K562 (cell line): Measurements from ENCODE around the gene IGF1R. TPM values are rescaled to one million over a fixed set of nuclear protein-coding genes. Genes with fewer than 3 reads are reported as not detected.

Experiments
- ATAC-seq: fragments of 200-7000 bp; cut with Tn5 transposase; 3 replicates; pipeline ENCODE4 v1.9.1; 2020; ENCODE audit warnings: moderate library complexity
- BruUV-seq: library from RNA; stranded (reverse); fragments of 400-500 nt; replicated peaks from 2 replicates; lab custom pipeline; 2021; lab: Mats Ljungman, UMichigan
- CTCF ChIA-PET: fragments of 300-600 bp; formaldehyde crosslinking; extraction: SDS; loops from one replicate; lab custom pipeline; 2021; ENCODE audit warnings: low intra/inter-chr PET ratio; lab: Yijun Ruan, JAX
- POLR2A ChIA-PET: fragments of 300-600, 350-650 bp; sonication (Branson Sonifier 250); formaldehyde crosslinking; extraction: SDS; loops from one replicate; lab custom pipeline; 2021; ENCODE audit warnings: antibody characterized with exemption, inconsistent platforms; lab: Yijun Ruan, JAX
- DNase-seq, 4 experiments: peaks; one replicate each; pipeline versions ENCODE4 v3.0.0 to v3.0.0-alpha.2; 2011 to 2018; ENCODE audit warnings: low spot score in 3 of 4, mixed read lengths in 3 of 4; ENCODE audit errors: extremely low read depth in 1 of 4
- FAIRE-seq: peaks from 2 replicates; lab custom pipeline; 2011; peaks lifted over from hg19 to GRCh38; lab: Jason Lieb, UNC
- H2AFZ ChIP-seq: 2 replicates; pipeline ENCODE4 v1.6.0; 2011; ENCODE audit warnings: low read depth, low read length, control low read depth, inconsistent platforms
- H3K27ac ChIP-seq: fragments of 200-600 bp; 3 replicates; pipeline ENCODE4 v1.8.0; 2011; ENCODE audit warnings: low read depth, mild to moderate bottlenecking, control low read depth, inconsistent platforms, low read length, moderate library complexity, mixed read lengths; ENCODE audit errors: extremely low read depth
- H3K27me3 ChIP-seq, 2 experiments: fragments of 300-600 bp in 1 of 2; 2 replicates in 1 of 2; 3 replicates in 1 of 2; pipeline versions ENCODE4 v1.6.0 to v1.8.0; 2011; ENCODE audit warnings: inconsistent platforms in 2 of 2, low read length in 2 of 2, mild to moderate bottlenecking in 1 of 2, mixed read lengths in 1 of 2, moderate library complexity in 1 of 2; ENCODE audit not compliant: control insufficient read depth in 2 of 2, insufficient read depth in 2 of 2
- H3K36me3 ChIP-seq: fragments of 300-600 bp; 3 replicates; pipeline ENCODE4 v1.8.0; 2011; ENCODE audit warnings: mild to moderate bottlenecking, low read length, inconsistent platforms; ENCODE audit not compliant: control insufficient read depth, insufficient read depth
- H3K4me1 ChIP-seq, 2 experiments: fragments of 200-600 bp in 1 of 2; replicated peaks in 1 of 2; 2 replicates in 1 of 2; 3 replicates in 1 of 2; pipeline versions ENCODE4 v1.5.1 to v1.8.0; 2011; ENCODE audit warnings: inconsistent platforms in 2 of 2, low read length in 2 of 2, mild to moderate bottlenecking in 1 of 2, mixed read lengths in 1 of 2, moderate library complexity in 1 of 2; ENCODE audit not compliant: control insufficient read depth in 2 of 2, insufficient read depth in 2 of 2
- H3K4me2 ChIP-seq: 2 replicates; pipeline ENCODE4 v1.6.1; 2011; ENCODE audit warnings: low read length, control low read depth, inconsistent platforms, mixed read lengths; ENCODE audit not compliant: insufficient read depth
- H3K4me3 ChIP-seq: fragments of 200-600 bp; sonication (generic), shearing (Covaris generic); 2 replicates; pipeline ENCODE4 v1.5.1; 2016; ENCODE audit warnings: control low read depth, inconsistent platforms
- H3K79me2 ChIP-seq: fragments of 200-600 bp; 3 replicates; pipeline ENCODE4 v1.8.0; 2011; ENCODE audit warnings: low read length, inconsistent platforms; ENCODE audit not compliant: control insufficient read depth, insufficient read depth
- H3K9ac ChIP-seq, 2 experiments: 2 replicates each; pipeline versions ENCODE4 v1.6.0 to v1.6.1; 2011; ENCODE audit warnings: low read depth in 2 of 2, low read length in 2 of 2, control low read depth in 1 of 2, inconsistent platforms in 1 of 2, mild to moderate bottlenecking in 1 of 2, mixed read lengths in 1 of 2; ENCODE audit not compliant: insufficient read depth in 1 of 2
- H3K9me1 ChIP-seq: one replicate; pipeline ENCODE4 v1.6.0; 2011; ENCODE audit warnings: inconsistent platforms, mild to moderate bottlenecking, low read length, moderate library complexity; ENCODE audit not compliant: control insufficient read depth, insufficient read depth
- H3K9me3 ChIP-seq: replicated peaks from 2 replicates; pipeline ENCODE4 v1.5.1; 2011; ENCODE audit warnings: low read depth, low read length, inconsistent platforms; ENCODE audit not compliant: control insufficient read depth, insufficient read depth
- H4K20me1 ChIP-seq: replicated peaks from 2 replicates; pipeline ENCODE4 v1.6.1; 2011; ENCODE audit warnings: low read length, inconsistent platforms, mixed read lengths; ENCODE audit not compliant: control insufficient read depth, insufficient read depth
- ASH1L ChIP-seq: fragments of 450-650 bp; IDR thresholded peaks from 2 replicates; pipeline ENCODE4 v1.6.1; 2018; ENCODE audit warnings: borderline replicate concordance, mild to moderate bottlenecking, low read depth; ENCODE audit not compliant: partially characterized antibody
- WGBS: fragments of 100-300 bp; shearing (Covaris generic); methylation state at CpG from one replicate; pipeline ENCODE4 v1.1.6; 2016; ENCODE audit warnings: low coverage, mixed read lengths; ENCODE audit not compliant: insufficient coverage; ENCODE audit errors: missing lambda C conversion rate; 5-methylcytosine and 5-hydroxymethylcytosine counted together
- in situ Hi-C: fragments of 300-500 bp; cut with MboI; formaldehyde crosslinking; loops from 4 replicates; pipeline ENCODE4 v1.15.0; 2018; ENCODE audit warnings: inconsistent platforms, mixed read lengths
- intact Hi-C: fragments of 100-400 bp; cut with micrococcal nuclease; formaldehyde crosslinking; loops from 2 replicates; pipeline ENCODE4 v1.14.2; 2022
- polyA plus RNA-seq, 8 experiments: library from polyadenylated mRNA; depleted of rRNA in 4 of 8; stranded (reverse) in 5 of 8; unstranded in 3 of 8; fragments of >200 nt; fragmentation: Nextera tagmentation in 2 of 8; fragmentation: Illumina TruSeq in 1 of 8; extraction: Ambion mirVana in 2 of 8; extraction: Trizol in 1 of 8; gene quantifications; 2 replicates each; pipeline versions ENCODE4 v1.2.1 to v1.2.3, GENCODE V29; 2011 to 2014; ENCODE audit warnings: inconsistent platforms in 1 of 8, missing spikeins in 1 of 8
- total RNA-seq, 7 experiments: library from RNA; depleted of rRNA in 6 of 7; stranded (reverse); fragments of >200 nt in 6 of 7; fragmentation: Illumina TruSeq in 2 of 7; extraction: Trizol in 2 of 7; gene quantifications; 2 replicates each; pipeline versions ENCODE4 v1.2.1 to v1.2.3, GENCODE V29; 2011 to 2021; ENCODE audit warnings: low replicate concordance in 1 of 7
- TF ChIP-seq, protein P1 (sequence below): IDR thresholded peaks from 3 replicates; pipeline ENCODE4 v1.6.1; 2011; ENCODE audit warnings: borderline replicate concordance, mild to moderate bottlenecking, moderate library complexity; ENCODE audit not compliant: insufficient read length; ENCODE audit errors: extremely low read depth

Gene IGF1R
- total and polyA plus RNA-seq, 9 of the 15 experiments (the other 6 are each of a cell fraction or from before 2014, with no cell fraction given), result 0.35 to 8.0 (median 1.6) TPM

DNA sequence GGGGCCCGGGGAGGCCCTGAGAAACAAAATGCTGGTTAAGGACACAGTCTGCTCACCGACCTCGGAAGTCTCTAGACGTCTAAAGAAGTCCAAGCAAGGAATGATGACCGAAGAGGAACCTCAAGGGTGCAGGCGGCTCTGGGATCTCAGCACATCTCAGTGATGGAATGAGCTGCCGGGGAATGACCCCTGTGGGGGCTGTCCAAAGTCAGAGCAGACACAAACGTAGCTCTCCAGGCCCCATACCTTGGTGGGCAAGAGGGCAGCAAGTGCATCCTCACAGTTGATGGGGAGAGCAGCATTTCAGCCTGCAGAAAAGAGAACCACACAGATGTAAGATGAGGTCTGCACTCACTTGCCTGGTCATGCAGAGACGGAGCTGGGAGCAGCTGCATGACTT is 129.1 kb downstream of the IGF1R start:
- intact Hi-C loops (loop anchor here (5.0 to 10.0 kb wide), 2 partner anchors 107 to 125 kb away; no protein-coding TSS in a partner anchor), in situ Hi-C loops (loop anchor here (10.0 kb wide), 1 partner anchor 207 kb away; no protein-coding TSS in a partner anchor)
- Histone ChIP-seq H3K4me2 (no peak overlapping the region), H3K9me1 (peaks cover 3% of the 10 kb centered on the region), H4K20me1 (peaks cover 39% of the 10 kb centered on the region), H3K9ac (no peak overlapping the region), H3K27ac (no peak overlapping the region), H3K4me3 (no peak overlapping the region), H3K9me3 (no peaks in the 10 kb centered on the region)
- DNase-seq (no peak), FAIRE-seq (no peak), ATAC-seq (no peak)
- CTCF ChIA-PET, result no interaction called here
- BruUV-seq, result no TSS peak
- TF ChIP-seq, protein P1, sequence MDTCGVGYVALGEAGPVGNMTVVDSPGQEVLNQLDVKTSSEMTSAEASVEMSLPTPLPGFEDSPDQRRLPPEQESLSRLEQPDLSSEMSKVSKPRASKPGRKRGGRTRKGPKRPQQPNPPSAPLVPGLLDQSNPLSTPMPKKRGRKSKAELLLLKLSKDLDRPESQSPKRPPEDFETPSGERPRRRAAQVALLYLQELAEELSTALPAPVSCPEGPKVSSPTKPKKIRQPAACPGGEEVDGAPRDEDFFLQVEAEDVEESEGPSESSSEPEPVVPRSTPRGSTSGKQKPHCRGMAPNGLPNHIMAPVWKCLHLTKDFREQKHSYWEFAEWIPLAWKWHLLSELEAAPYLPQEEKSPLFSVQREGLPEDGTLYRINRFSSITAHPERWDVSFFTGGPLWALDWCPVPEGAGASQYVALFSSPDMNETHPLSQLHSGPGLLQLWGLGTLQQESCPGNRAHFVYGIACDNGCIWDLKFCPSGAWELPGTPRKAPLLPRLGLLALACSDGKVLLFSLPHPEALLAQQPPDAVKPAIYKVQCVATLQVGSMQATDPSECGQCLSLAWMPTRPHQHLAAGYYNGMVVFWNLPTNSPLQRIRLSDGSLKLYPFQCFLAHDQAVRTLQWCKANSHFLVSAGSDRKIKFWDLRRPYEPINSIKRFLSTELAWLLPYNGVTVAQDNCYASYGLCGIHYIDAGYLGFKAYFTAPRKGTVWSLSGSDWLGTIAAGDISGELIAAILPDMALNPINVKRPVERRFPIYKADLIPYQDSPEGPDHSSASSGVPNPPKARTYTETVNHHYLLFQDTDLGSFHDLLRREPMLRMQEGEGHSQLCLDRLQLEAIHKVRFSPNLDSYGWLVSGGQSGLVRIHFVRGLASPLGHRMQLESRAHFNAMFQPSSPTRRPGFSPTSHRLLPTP, result no peak
- no peak for TF ChIP-seq ASH1L
- TF ChIP-seq, all 486 proteins: peak for 0
- no peaks in the 10 kb centered on the region for H3K36me3 ChIP-seq
- H3K79me2 ChIP-seq, result no peaks in the 10 kb centered on the region
- POLR2A ChIA-PET, result no interaction called here
- WGBS, result 5% methylated on average over 9 of the region's 9 CpGs
- H3K4me1 ChIP-seq, result peaks cover 7% of the 10 kb centered on the region in 2 experiments; a peak in 3 of 5 replicates
- no peak overlapping the region for H2AFZ ChIP-seq
- peaks cover 4 to 35% of the 10 kb centered on the region in 2 experiments; a peak in 3 of 5 replicates for H3K27me3 ChIP-seq
